Measurements from ENCODE around the gene NECTIN4.
"Not testable (repeated sequence)": the region's sequence is repeated elsewhere in the genome, so short reads cannot be mapped to it uniquely, and the experiment has no call there.

NECTIN4 gene

DNA sequence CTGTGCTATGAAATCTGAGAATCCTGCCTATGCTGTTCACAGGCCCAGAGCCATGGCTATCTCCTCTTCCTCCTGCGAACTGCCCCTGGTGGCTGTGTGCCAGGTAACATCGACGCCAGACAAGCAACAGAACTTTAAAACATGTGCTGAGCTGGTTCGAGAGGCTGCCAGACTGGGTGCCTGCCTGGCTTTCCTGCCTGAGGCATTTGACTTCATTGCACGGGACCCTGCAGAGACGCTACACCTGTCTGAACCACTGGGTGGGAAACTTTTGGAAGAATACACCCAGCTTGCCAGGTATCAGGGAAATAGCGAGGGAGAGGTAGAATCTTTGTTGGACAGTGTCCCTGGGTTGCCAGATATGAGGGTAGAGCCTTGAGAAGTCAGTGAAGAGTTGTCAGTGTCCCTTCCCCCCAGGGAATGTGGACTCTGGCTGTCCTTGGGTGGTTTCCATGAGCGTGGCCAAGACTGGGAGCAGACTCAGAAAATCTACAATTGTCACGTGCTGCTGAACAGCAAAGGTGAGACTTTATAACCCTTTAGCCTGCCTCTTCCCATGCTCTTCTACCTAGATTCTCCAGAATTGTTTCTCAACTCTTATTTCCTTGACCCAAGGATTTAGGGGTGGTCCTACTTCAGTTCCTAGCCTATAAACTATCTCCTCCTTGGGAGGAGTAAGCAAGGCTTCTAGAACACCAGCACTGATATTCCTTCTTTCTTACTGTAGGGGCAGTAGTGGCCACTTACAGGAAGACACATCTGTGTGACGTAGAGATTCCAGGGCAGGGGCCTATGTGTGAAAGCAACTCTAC, 29.9 kb upstream of the NECTIN4 start:
- DNase-seq (ENCODE audit: low read depth), result peak; percentile 69
- TF ChIP-seq, protein P1, sequence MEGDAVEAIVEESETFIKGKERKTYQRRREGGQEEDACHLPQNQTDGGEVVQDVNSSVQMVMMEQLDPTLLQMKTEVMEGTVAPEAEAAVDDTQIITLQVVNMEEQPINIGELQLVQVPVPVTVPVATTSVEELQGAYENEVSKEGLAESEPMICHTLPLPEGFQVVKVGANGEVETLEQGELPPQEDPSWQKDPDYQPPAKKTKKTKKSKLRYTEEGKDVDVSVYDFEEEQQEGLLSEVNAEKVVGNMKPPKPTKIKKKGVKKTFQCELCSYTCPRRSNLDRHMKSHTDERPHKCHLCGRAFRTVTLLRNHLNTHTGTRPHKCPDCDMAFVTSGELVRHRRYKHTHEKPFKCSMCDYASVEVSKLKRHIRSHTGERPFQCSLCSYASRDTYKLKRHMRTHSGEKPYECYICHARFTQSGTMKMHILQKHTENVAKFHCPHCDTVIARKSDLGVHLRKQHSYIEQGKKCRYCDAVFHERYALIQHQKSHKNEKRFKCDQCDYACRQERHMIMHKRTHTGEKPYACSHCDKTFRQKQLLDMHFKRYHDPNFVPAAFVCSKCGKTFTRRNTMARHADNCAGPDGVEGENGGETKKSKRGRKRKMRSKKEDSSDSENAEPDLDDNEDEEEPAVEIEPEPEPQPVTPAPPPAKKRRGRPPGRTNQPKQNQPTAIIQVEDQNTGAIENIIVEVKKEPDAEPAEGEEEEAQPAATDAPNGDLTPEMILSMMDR (conservative IDR thresholded peaks at IDR 0.05; ENCODE audit: low read length), result peak; percentile 54
- peak overlapping the region; percentile 100 for H3K4me3 ChIP-seq (ENCODE audit: low read length)

DNA sequence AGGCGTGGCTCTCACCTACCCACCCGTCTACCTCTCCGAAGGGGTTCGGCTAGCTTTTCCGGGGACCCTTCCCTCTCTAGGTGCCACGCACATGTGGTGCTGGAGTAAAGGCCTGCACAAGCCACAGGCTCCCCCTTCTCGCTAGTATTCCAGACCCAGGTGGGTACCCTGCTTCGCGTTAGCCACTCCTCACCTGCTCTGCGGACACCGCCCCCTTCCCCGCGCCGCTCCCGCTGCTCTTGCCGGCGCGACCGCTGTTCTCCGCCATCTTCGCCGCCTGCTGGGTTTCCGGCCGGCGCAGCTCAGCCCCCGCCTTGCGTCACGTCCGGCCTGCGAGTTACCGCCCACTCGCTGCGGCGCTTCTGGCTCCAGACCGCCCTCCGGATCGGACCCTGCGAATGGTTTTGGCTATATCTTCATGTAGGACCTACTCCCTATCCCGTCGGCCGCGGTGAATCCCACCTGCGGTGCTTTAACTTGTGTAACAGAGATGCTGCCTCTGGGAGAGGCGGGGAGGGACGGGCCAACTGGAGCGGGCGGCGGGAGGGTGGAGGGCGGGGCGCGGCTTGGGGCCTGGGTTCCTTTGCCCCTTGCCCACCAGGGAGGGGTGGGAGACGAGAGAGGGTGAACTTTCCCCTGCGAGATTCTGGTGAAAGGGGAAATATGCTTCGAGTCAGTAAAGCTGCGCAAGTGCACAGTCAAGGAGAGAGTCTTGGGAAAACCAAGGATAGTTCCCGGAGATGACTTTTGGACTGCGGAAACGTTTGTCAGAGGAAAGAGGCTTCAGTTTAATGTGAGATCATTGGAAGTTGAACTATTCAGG, 28.6 kb upstream of the NECTIN4 start, which contains the start of the genes NIT1 and PFDN2:
NIT1 (plus strand) TSS at position 347 of the 823 bp plus-strand sequence; CDS start at position 419, 72 bp downstream.
PFDN2 (minus strand) TSS at position 279 of the 823 bp plus-strand sequence; CDS start at position 268, 11 bp downstream.
- peak; percentile 77 for DNase-seq (ENCODE audit: low read depth)
- H3K4me3 ChIP-seq (ENCODE audit: low read length), result peak within 1 kb of the TSS; percentile 100
- TF ChIP-seq, protein P1 (conservative IDR thresholded peaks at IDR 0.05; ENCODE audit: low read length), result no peak

DNA sequence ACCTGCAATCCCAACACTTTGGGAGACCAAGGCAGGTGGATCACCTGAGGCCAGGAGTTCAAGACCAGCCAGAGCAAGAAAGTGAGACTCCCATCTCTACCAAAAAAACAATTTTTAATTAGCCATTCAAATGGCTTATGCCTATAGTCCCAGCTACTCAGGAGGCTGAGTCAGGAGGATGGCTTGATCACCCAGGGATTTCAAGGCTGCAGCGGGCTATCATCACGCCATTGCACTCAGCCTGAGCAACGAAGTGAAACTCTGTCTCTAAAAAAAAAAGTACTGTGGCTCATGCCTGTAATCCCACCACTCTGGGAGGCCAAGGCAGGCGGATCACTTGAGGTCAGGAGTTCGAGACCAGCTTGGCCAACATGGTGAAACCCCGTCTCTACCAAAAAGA, 26.6 kb upstream of the NECTIN4 start:
- not testable (repeated sequence) for DNase-seq (ENCODE audit: low read depth); H3K4me3 ChIP-seq (ENCODE audit: low read length)

DNA sequence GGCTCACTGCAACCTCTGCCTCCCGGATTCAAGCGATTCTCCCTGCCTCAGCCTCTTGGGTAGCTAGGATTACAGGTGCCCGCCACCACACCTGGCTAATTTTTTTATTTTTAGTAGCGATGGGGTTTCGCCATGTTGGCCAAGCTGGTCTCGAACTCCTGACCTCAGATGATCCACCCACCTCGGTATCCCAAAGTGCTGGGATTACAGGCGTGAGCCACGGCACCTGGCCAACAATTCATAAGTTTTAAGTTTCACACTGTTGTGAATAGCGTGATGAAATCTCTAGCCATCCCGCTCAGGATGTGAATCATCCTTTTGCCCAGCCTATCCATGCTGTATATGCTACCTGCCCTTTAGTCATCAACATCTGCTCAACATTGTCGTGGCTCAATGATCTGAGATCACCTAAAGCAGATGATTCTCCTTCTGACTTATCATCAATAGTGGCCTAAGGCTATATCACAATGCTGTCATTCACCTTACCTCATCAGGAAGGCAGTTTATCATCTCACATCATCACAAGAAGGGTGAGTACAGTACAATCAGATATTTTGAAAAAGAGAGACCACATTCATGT, 25.9 kb upstream of the NECTIN4 start:
- H3K4me3 ChIP-seq (ENCODE audit: low read length), result no peak overlapping the region
- DNase-seq (ENCODE audit: low read depth), result peak; percentile 65
- TF ChIP-seq, protein P1 (conservative IDR thresholded peaks at IDR 0.05; ENCODE audit: low read length), result no peak

DNA sequence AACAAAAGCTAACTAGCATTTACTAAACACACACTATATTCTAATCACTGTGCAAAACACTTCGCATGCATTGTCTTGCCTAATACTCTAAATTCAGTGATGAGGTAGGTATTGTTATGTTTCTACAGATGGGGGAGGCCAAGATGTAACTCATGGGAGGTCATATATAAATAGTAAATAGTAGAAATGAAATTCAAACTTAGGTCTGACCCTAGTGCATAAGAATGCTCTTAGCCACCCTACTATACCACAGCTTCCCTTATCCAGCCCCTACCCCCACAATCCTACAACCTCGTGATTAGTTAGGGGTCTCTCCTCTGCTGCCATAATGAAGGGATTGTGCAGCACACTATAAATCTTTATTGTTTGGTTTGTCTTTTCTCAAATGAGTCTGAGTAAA, 25.2 kb upstream of the NECTIN4 start:
- DNase-seq (ENCODE audit: low read depth), result no peak
- H3K4me3 ChIP-seq (ENCODE audit: low read length), result no peak overlapping the region
- TF ChIP-seq, protein P1 (conservative IDR thresholded peaks at IDR 0.05; ENCODE audit: low read length), result no peak

DNA sequence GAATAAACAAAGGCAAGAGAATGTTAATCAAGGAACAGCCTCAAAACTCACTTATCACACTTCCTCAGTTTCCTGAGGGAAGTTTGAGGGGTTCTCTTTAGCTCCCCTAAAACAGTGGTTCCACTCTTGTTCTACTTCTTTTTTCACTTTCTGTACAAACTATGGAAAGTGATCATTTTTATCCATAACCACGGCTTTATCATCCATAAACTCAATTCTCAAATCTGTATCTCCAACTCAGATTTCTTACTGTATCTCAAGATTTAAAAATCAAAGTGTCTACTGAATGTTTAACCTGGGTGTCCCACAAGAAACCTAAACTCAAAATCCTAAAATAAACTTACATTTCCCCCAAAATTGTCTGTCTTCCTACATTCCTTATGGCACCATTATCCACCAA, 24.6 kb upstream of the NECTIN4 start:
- DNase-seq (ENCODE audit: low read depth), result no peak
- TF ChIP-seq, protein P1 (conservative IDR thresholded peaks at IDR 0.05; ENCODE audit: low read length), result no peak
- H3K4me3 ChIP-seq (ENCODE audit: low read length), result no peak overlapping the region

DNA sequence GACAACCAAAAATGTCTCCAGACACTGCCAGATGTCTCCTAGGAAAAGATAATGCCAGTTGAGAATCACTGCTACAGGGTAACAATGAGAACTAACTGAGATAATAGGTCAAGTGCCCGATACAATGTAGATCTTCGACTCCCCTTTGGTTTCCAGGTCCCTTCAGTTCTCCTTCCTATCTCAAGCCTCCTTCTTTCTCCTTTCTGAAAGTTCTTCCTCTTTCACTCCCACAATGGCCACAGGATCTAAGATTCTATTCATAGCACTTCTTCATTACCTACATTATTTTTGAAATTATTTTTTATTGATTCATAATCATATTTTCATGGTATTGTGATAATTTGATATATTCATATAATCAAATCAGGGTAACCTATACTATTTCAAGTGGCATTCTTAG, 22.2 kb upstream of the NECTIN4 start:
- no peak for DNase-seq (ENCODE audit: low read depth)
- TF ChIP-seq, protein P1 (conservative IDR thresholded peaks at IDR 0.05; ENCODE audit: low read length), result no peak

More for the DNA sequence above, 22.2 kb upstream of the NECTIN4 start:
- no peak overlapping the region for H3K4me3 ChIP-seq (ENCODE audit: low read length)
